B cell (primary cell): Measurements from ENCODE around the gene VEGFA.

Experiments
- CTCF ChIP-seq: fragments of 200-600 bp; IDR thresholded peaks from one replicate; pipeline ENCODE4 v1.8.0; 2022; ENCODE audit warnings: antibody characterized with exemption, mild to moderate bottlenecking
- EZH2 ChIP-seq: IDR thresholded peaks from 2 replicates; pipeline ENCODE4 v1.6.1; 2012; ENCODE audit warnings: borderline replicate concordance, low read depth, mild to moderate bottlenecking, moderate library complexity, low read length; ENCODE audit not compliant: insufficient read depth, poor library complexity, severe bottlenecking

DNA sequence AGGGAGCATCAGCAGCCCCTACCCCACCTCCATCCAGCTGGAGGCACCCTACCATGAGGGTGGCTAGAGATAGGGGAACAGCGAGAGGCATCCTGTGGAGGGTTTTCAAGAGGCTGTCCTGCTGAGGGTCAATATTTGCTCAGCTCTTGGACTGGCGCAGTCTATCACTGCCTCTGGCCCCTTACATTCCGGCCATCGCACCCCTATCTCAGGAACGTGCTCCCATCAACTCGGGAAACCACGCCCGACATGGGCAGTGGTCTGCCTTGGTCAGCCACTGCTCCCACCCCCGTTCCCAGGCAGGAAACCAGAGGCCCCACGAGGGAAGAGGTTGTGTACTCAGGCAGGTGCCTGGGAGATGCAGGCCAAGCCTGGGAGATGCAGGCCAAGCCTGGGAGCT, 57.9 kb downstream of the VEGFA start:
- TF ChIP-seq CTCF (no peak), EZH2 (no peak)
